ENCODE data around the gene PXK.

- TF ChIP-seq POLR2A (IDR thresholded peaks at IDR 0.05), result no peak
- TF ChIP-seq, protein P1, sequence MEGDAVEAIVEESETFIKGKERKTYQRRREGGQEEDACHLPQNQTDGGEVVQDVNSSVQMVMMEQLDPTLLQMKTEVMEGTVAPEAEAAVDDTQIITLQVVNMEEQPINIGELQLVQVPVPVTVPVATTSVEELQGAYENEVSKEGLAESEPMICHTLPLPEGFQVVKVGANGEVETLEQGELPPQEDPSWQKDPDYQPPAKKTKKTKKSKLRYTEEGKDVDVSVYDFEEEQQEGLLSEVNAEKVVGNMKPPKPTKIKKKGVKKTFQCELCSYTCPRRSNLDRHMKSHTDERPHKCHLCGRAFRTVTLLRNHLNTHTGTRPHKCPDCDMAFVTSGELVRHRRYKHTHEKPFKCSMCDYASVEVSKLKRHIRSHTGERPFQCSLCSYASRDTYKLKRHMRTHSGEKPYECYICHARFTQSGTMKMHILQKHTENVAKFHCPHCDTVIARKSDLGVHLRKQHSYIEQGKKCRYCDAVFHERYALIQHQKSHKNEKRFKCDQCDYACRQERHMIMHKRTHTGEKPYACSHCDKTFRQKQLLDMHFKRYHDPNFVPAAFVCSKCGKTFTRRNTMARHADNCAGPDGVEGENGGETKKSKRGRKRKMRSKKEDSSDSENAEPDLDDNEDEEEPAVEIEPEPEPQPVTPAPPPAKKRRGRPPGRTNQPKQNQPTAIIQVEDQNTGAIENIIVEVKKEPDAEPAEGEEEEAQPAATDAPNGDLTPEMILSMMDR (IDR thresholded peaks at IDR 0.05), result no peak
These were observed 39.8 kb upstream of the PXK start for GRCh38 chr3:58292866-58293265.
